Omental fat pad (tissue), 4 donors: Measurements from ENCODE around the gene KRTAP4-4. TPM values are rescaled to one million over a fixed set of nuclear protein-coding genes. Genes with fewer than 3 reads are reported as not detected.
"Not testable (repeated sequence)": the region's sequence is repeated elsewhere in the genome, so short reads cannot be mapped to it uniquely, and the experiment has no call there.

ENCODE experiments used
- ATAC-seq: fragments of 150-250 bp; one replicate; pipeline ENCODE4 v1.9.1; 2016; ENCODE audit warnings: mild to moderate bottlenecking, moderate library complexity; ENCODE audit not compliant: low FRiP score
- DNase-seq: peaks from one replicate; pipeline ENCODE4 v3.0.0-alpha.2; 2019; ENCODE audit warnings: low spot score
- CTCF ChIP-seq, 3 donors: fragments of 450-650 bp; IDR thresholded peaks; one replicate each; pipeline ENCODE4 v1.5.1; 2016 to 2017; ENCODE audit warnings: antibody characterized with exemption in 3 of 3, mild to moderate bottlenecking in 3 of 3, moderate library complexity in 2 of 3
- total RNA-seq, 4 donors: library from RNA; depleted of rRNA; stranded (reverse); fragments of >200 nt; gene quantifications; one replicate each; pipeline ENCODE4 v1.1.0, GENCODE V29; 2016

KRTAP4-4 gene
- total RNA-seq, 4 donors from 2014 or later, result not detected

- ATAC-seq (no peak), DNase-seq (no peak)
- TF ChIP-seq CTCF (IDR thresholded peaks at IDR 0.05), result no peak
Observed at GRCh38 chr17:41131979-41132378, 28.6 kb downstream of the KRTAP4-4 start.

GRCh38 chr17:41127371-41127770, 33.2 kb downstream of the KRTAP4-4 start:
- ATAC-seq (no peak), DNase-seq (no peak)
- no peak for TF ChIP-seq CTCF (IDR thresholded peaks at IDR 0.05)

GRCh38 chr17:41126412-41126811, 34.1 kb downstream of the KRTAP4-4 start:
- DNase-seq (no peak), ATAC-seq (no peak)
- TF ChIP-seq CTCF (IDR thresholded peaks at IDR 0.05), result no peak

GRCh38 chr17:41125064-41125463, 35.5 kb downstream of the KRTAP4-4 start:
- TF ChIP-seq CTCF (IDR thresholded peaks at IDR 0.05), result no peak
- ATAC-seq (no peak), DNase-seq (no peak)

- not testable (repeated sequence) for DNase-seq, ATAC-seq
Observed at GRCh38 chr17:41123991-41124371, 36.6 kb downstream of the KRTAP4-4 start, which contains the start of gene KRTAP4-12. Gene KRTAP4-12, minus strand, starts transcription at chr17:41124182. Its CDS starts 60 bp downstream, at chr17:41124122.

- not testable (repeated sequence) for ATAC-seq, DNase-seq
Observed at GRCh38 chr17:41123292-41123990, 37.1 kb downstream of the KRTAP4-4 start.

- ATAC-seq, result no peak
Observed at GRCh38 chr17:41121742-41122141, 38.8 kb downstream of the KRTAP4-4 start.

GRCh38 chr17:41119696-41120690, 40.6 kb downstream of the KRTAP4-4 start:
- ATAC-seq, DNase-seq: not testable (repeated sequence)

More at GRCh38 chr17:41121742-41122141, 38.8 kb downstream of the KRTAP4-4 start:
- no peak for DNase-seq
- no peak for TF ChIP-seq CTCF (IDR thresholded peaks at IDR 0.05)
